ENCODE data around the gene SIM2. TPM values are rescaled to one million over a fixed set of nuclear protein-coding genes. Genes with fewer than 3 reads are reported as not detected.

SIM2 gene
- total RNA-seq, 1 experiment from 2014 or later = not detected

- Mint-ChIP-seq H3K4me3 (no peak overlapping the region), H3K4me1 (peaks cover 20 to 33% of the 10 kb centered on the region in 2 experiments), H3K36me3 (ENCODE audit: insufficient read depth in 1 of 3, low read depth in 3 of 3) (no peaks in the 10 kb centered on the region), H3K27ac (no peak overlapping the region; a peak in 1 of 7 replicates), H3K27me3 (ENCODE audit: low read depth) (no peaks in the 10 kb centered on the region), H3K9me3 (no peaks in the 10 kb centered on the region)
- no peak overlapping the region for H3T11ph ChIP-seq (ENCODE audit: low read length)
- H3K23ac ChIP-seq (ENCODE audit: insufficient read length, low read depth, low read length) = no peak overlapping the region
- H3K27ac ChIP-seq (ENCODE audit: insufficient read length, low read depth, low read length) = no peak overlapping the region
- H4K91ac ChIP-seq (ENCODE audit: insufficient read length, low read depth, low read length) = no peak overlapping the region
- no peak for TF ChIP-seq CTCF (conservative IDR thresholded peaks at IDR 0.05)
- no peak overlapping the region for H2BK120ac ChIP-seq (ENCODE audit: low read depth, low read length, poor library complexity, severe bottlenecking)
- no peak overlapping the region for H2AFZ ChIP-seq (ENCODE audit: low read length)
- no peak overlapping the region for H3K14ac ChIP-seq (ENCODE audit: insufficient read depth, low read length)
- H3K56ac ChIP-seq (ENCODE audit: insufficient read length, low read depth, low read length) = no peak overlapping the region
- H2BK20ac ChIP-seq (ENCODE audit: low read depth, low read length, poor library complexity, severe bottlenecking) = no peak overlapping the region
- peaks cover 9% of the 10 kb centered on the region; the same call in 1 of the 2 replicates for H3K4me1 ChIP-seq (ENCODE audit: insufficient read depth, low read length)
- no peaks in the 10 kb centered on the region for H3K79me1 ChIP-seq (ENCODE audit: insufficient read depth, low read depth, low read length, poor library complexity, severe bottlenecking)
- H3K18ac ChIP-seq (ENCODE audit: insufficient read length, low read depth, low read length) = no peak overlapping the region
- no peak overlapping the region for H3K4ac ChIP-seq (ENCODE audit: low read depth, low read length)
- H2BK12ac ChIP-seq (ENCODE audit: insufficient read length, low read depth, low read length) = no peak overlapping the region
- H2AK5ac ChIP-seq (ENCODE audit: insufficient read length, low read length) = no peak overlapping the region
- H3K23me2 ChIP-seq (ENCODE audit: insufficient read length, low read depth, low read length, poor library complexity, severe bottlenecking) = no peaks in the 10 kb centered on the region
- H3K9me3 ChIP-seq (ENCODE audit: control insufficient read depth, low read depth, low read length) = no peaks in the 10 kb centered on the region
- WGBS (ENCODE audit: extremely low coverage, insufficient read length, low lambda C conversion rate) = no CpG with 5 or more reads among the region's 12 CpGs
- H2BK5ac ChIP-seq (ENCODE audit: insufficient read length, low read length) = no peak overlapping the region
- no peaks in the 10 kb centered on the region; the same call in 1 of the 2 replicates for H3K79me2 ChIP-seq (ENCODE audit: insufficient read depth, low read length)
- no peak overlapping the region for H3K4me2 ChIP-seq (ENCODE audit: insufficient read depth, insufficient read length, low read length)
- H4K20me1 ChIP-seq (ENCODE audit: control insufficient read depth, insufficient read depth, insufficient read length) = no peaks in the 10 kb centered on the region
- no peak overlapping the region for H4K8ac ChIP-seq (replicated peaks; ENCODE audit: insufficient read length, low read depth, low read length)
- H2BK15ac ChIP-seq (ENCODE audit: low read depth, low read length) = no peak overlapping the region
- DNase-seq = no peak
- H4K5ac ChIP-seq (ENCODE audit: insufficient read length, low read depth, low read length) = no peak overlapping the region
- no peak overlapping the region for H3K9ac ChIP-seq (ENCODE audit: extremely low read depth, insufficient read length, low read length)
- H3K27me3 ChIP-seq (ENCODE audit: insufficient read depth, low read length) = no peaks in the 10 kb centered on the region
Measured at GRCh38 chr21:36788120-36788638, 89.3 kb downstream of the SIM2 start.

Data from H9 (cell line).